ENCODE data around the gene EPB41. TPM values are rescaled to one million over a fixed set of nuclear protein-coding genes. Genes with fewer than 3 reads are reported as not detected.
A peak's percentile ranks its signal among the peaks of the same experiment; 100 is the strongest.

The EPB41 gene
- total and polyA plus RNA-seq, 9 of the 15 experiments (the other 6 are each of a cell fraction or from before 2014, with no cell fraction given), result 3.7 to 213 (median 141) TPM

DNA sequence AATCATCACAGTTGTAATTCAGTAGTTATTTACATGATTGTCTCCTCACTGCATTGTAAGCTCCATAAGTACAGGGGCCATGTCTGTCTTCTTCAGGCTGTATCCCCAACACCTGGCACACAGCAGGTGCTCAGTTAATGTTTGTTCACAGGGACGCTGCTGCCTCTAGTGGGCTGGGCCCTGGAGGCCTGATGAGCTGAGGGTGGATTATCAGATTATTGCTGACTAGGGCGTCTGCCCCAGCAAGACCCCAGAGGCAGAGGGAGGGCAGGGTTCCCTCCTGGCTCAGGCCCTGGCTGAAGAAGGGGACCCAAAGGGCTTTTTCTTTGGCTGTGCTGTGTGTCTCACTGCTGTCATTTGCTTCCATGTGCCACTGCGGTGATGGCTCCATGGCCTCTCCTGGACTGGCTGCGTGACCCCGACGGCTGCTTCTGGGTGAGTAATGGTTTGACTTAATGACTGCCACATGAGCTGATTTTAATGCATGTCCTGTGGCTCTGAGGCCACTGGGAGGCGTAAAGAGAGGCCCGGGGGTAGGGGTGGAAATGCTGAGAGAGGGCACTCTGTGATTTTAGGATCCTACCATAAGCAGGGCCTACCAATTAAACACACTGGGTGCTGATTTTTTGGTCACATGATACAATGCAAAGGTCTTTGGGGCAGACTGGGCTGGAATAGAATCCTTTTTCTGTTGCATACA lies 20.8 kb upstream of the EPB41 start (continued):
- TF ChIP-seq E2F8 (IDR thresholded peaks at IDR 0.05; ENCODE audit: low read depth, partially characterized antibody), result no peak
- no peak for TF ChIP-seq KAT7 (CRISPR knock-in tag; IDR thresholded peaks at IDR 0.05; ENCODE audit: borderline replicate concordance)
- TF ChIP-seq WHSC1 (IDR thresholded peaks at IDR 0.05; ENCODE audit: low read length), result no peak
- no peak for TF ChIP-seq SNRNP70 (optimal IDR thresholded peaks at IDR 0.05; ENCODE audit: low read depth, low read length)
- peak; percentile 80 for TF ChIP-seq C11orf30 (IDR thresholded peaks at IDR 0.05; ENCODE audit: low read depth)
- no peak for TF ChIP-seq RFX5 (IDR thresholded peaks at IDR 0.05; ENCODE audit: low read depth, low read length)
- TF ChIP-seq MXD1 (CRISPR knock-in tag; IDR thresholded peaks at IDR 0.05; ENCODE audit: borderline replicate concordance, poor library complexity, severe bottlenecking), result no peak
- no peak for TF ChIP-seq GTF2F1 (IDR thresholded peaks at IDR 0.05; ENCODE audit: low read depth, low read length)
- no peak for TF ChIP-seq ZBTB8A (IDR thresholded peaks at IDR 0.05; ENCODE audit: partially characterized antibody)
- TF ChIP-seq KLF16 (IDR thresholded peaks at IDR 0.05), result no peak
- TF ChIP-seq TCF7L2 (IDR thresholded peaks at IDR 0.05; ENCODE audit: low read depth, low read length), result no peak
- TF ChIP-seq, protein P1, sequence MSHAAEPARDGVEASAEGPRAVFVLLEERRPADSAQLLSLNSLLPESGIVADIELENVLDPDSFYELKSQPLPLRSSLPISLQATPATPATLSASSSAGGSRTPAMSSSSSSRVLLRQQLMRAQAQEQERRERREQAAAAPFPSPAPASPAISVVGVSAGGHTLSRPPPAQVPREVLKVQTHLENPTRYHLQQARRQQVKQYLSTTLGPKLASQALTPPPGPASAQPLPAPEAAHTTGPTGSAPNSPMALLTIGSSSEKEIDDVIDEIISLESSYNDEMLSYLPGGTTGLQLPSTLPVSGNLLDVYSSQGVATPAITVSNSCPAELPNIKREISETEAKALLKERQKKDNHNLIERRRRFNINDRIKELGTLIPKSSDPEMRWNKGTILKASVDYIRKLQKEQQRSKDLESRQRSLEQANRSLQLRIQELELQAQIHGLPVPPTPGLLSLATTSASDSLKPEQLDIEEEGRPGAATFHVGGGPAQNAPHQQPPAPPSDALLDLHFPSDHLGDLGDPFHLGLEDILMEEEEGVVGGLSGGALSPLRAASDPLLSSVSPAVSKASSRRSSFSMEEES (CRISPR knock-in tag; IDR thresholded peaks at IDR 0.05), result peak; percentile 68
- peak; percentile 35 for TF ChIP-seq MAFK (IDR thresholded peaks at IDR 0.05; ENCODE audit: low read length)
- TF ChIP-seq ZNF436 (CRISPR knock-in tag; IDR thresholded peaks at IDR 0.05), result no peak
- TF ChIP-seq, protein P2, sequence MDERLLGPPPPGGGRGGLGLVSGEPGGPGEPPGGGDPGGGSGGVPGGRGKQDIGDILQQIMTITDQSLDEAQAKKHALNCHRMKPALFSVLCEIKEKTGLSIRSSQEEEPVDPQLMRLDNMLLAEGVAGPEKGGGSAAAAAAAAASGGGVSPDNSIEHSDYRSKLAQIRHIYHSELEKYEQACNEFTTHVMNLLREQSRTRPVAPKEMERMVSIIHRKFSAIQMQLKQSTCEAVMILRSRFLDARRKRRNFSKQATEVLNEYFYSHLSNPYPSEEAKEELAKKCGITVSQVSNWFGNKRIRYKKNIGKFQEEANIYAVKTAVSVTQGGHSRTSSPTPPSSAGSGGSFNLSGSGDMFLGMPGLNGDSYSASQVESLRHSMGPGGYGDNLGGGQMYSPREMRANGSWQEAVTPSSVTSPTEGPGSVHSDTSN (CRISPR knock-in tag; IDR thresholded peaks at IDR 0.05; ENCODE audit: low read depth), result no peak
- TF ChIP-seq, protein P2 (tag; conservative IDR thresholded peaks at IDR 0.05; ENCODE audit: low read depth), result peak; percentile 50; the same call in 1 of the 2 replicates
- TF ChIP-seq BHLHE40 (IDR thresholded peaks at IDR 0.05; ENCODE audit: low read length), result 0 out of 2 replicates have a peak, but pooled peaks have one; percentile 9
- TF ChIP-seq RCOR1 (IDR thresholded peaks at IDR 0.05; ENCODE audit: borderline replicate concordance in 1 of 2, low read depth in 2 of 2, low read length in 2 of 2), result peak; percentile 29 to 58; a peak in 2 of 4 replicates
- TF ChIP-seq, protein P3, sequence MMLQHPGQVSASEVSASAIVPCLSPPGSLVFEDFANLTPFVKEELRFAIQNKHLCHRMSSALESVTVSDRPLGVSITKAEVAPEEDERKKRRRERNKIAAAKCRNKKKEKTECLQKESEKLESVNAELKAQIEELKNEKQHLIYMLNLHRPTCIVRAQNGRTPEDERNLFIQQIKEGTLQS (IDR thresholded peaks at IDR 0.05), result 0 out of 2 replicates have a peak, but pooled peaks have one; percentile 31
- TF ChIP-seq, protein P3 (CRISPR knock-in tag; conservative IDR thresholded peaks at IDR 0.05), result no peak
